ENCODE measurements around the gene DNASE2B. TPM values are rescaled to one million over a fixed set of nuclear protein-coding genes. Genes with fewer than 3 reads are reported as not detected.

DNASE2B gene
- polyA plus RNA-seq: 3.1 TPM in 1 of 2 replicates, not detected in the other

DNA sequence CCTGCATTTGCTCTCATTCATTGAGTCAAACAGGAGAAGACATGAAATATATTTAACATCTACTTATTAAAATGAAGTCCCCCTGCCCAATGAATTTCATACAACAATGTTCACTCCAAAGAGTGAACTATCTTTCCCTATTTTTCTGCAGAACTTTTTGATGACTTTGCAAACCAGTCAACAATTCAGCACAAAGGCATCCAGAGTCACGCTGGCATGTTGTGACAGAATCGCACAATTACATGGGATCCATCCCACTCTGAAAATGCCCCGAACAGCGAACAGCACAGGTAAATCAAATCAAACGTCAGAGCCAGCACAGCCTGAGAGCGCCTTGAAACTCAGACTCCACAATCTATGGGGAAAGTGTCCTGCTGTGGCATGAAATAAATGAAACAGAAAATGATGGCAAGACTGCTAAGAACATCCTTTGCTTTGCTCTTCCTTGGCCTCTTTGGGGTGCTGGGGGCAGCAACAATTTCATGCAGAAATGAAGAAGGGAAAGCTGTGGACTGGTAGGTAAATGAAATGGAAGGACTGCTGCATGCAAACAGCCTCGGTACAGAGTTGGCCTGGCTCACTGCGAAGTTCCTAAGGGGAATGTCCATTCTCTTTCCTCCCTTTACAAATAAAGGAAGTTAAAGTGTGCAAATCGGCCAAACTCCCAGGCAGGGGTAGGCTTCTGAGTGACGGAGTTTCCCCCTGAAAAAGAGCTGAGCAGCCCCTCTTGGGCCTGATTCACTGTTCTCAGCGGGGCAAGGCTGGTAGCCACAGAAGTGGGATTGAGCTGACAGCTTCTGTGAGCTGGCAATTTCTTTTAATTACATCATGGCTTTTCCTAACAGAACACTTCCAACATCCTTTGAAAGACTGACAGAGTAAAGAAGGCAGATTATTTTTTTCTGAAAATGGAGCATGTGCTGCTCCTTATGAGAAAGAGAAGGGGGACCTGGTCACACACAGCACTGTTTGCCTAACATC lies at the start of gene DNASE2B:
DNASE2B (plus strand) TSS at position 310 of the 981 bp plus-strand sequence; CDS start at position 391, 81 bp downstream.

Other genes starting within 250 kb of the DNASE2B start
- 0.84 and 1.0 TPM in 2 replicates for gene SAMD13, start 96.8 kb upstream of the DNASE2B start, polyA plus RNA-seq
- 27.1 and 34.0 TPM in 2 replicates for gene RPF1, start 80.8 kb downstream of the DNASE2B start, polyA plus RNA-seq
- 0.41 TPM in 1 of 2 replicates, not detected in the other for gene SPATA1, start 107.9 kb downstream of the DNASE2B start, polyA plus RNA-seq
- gene GNG5, start 108.1 kb downstream of the DNASE2B start, polyA plus RNA-seq: 43.3 and 44.1 TPM in 2 replicates
- 4.1 and 7.0 TPM in 2 replicates for gene CTBS, start 176.0 kb downstream of the DNASE2B start, polyA plus RNA-seq